Tibial nerve (tissue), 4 donors: Measurements from ENCODE around the gene HAND2.

Experiments used
- CTCF ChIP-seq, 5 experiments: fragments of 200-600 bp in 3 of 5; fragments of 450-650 bp in 2 of 5; sonication (generic) in 3 of 5; IDR thresholded peaks; one replicate each; pipeline ENCODE4 v1.5.1; 2016 to 2019; ENCODE audit warnings: antibody characterized with exemption in 5 of 5, mild to moderate bottlenecking in 3 of 5, moderate library complexity in 2 of 5
- EP300 ChIP-seq, 2 donors: sonication (generic); formaldehyde crosslinking; IDR thresholded peaks; one replicate each; pipeline ENCODE4 v1.6.1; 2017; ENCODE audit warnings: antibody characterized with exemption in 2 of 2, mild to moderate bottlenecking in 1 of 2
- POLR2A ChIP-seq, 2 donors: fragments of 450-650 bp; IDR thresholded peaks; one replicate each; pipeline ENCODE4 v1.6.1; 2017; ENCODE audit warnings: antibody characterized with exemption in 2 of 2, mild to moderate bottlenecking in 2 of 2, moderate library complexity in 2 of 2

DNA sequence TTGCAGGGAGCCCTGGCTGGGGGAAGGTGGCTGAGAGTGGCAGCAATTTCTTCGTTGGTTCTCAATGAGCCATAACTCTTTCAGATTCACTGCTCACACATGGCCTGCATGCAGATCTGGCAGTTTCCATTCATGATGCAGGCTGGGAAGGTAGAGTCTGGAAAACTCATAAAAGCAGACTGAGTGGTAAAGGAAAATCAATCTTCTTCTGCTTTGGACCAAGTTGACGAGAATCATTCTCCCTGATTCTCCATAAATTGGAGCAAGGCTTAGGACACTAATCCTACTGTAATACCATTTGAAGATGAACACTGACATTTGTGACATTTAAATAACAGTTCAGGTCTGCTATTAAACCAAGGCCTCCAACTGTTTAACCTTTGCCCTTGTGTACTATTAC, 35.3 kb upstream of the HAND2 start:
- no peak for TF ChIP-seq CTCF (IDR thresholded peaks at IDR 0.05)
- no peak for TF ChIP-seq POLR2A (IDR thresholded peaks at IDR 0.05)
- no peak for TF ChIP-seq EP300 (IDR thresholded peaks at IDR 0.05)
